Activated T-cell treated with anti-CD3 and anti-CD28 coated beads, Interleukin-2, amount 50 U/mL, for 24 hours (primary cell): ENCODE results near the gene PACSIN2.
"Not testable (repeated sequence)": the region's sequence is repeated elsewhere in the genome, so short reads cannot be mapped to it uniquely, and the experiment has no call there.

Experiments
- DNase-seq: peaks from one replicate; pipeline ENCODE4 v3.0.0-alpha.2; 2020
- H3K27ac Mint-ChIP-seq: 2 replicates; pipeline ENCODE4 v1.8.0; 2020; ENCODE audit warnings: mild to moderate bottlenecking, mixed read lengths
- H3K27me3 Mint-ChIP-seq: 2 replicates; pipeline ENCODE4 v1.8.0; 2020; ENCODE audit warnings: mixed read lengths
- H3K36me3 Mint-ChIP-seq: 2 replicates; pipeline ENCODE4 v1.8.0; 2020; ENCODE audit warnings: low read depth, mixed read lengths
- H3K4me1 Mint-ChIP-seq: 2 replicates; pipeline ENCODE4 v1.8.0; 2020; ENCODE audit warnings: low read depth, mixed read lengths
- H3K4me3 Mint-ChIP-seq: 2 replicates; pipeline ENCODE4 v1.8.0; 2020; ENCODE audit warnings: mild to moderate bottlenecking, moderate library complexity, mixed read lengths
- H3K9me3 Mint-ChIP-seq: 2 replicates; pipeline ENCODE4 v1.8.0; 2020; ENCODE audit warnings: mixed read lengths

Gene PACSIN2

GRCh38 chr22:42945027-42945426 is 69.9 kb downstream of the PACSIN2 start:
- no peaks in the 10 kb centered on the region for H3K9me3 Mint-ChIP-seq
- no peak for DNase-seq
- H3K27ac Mint-ChIP-seq: no peak overlapping the region
- no peak overlapping the region for H3K4me3 Mint-ChIP-seq
- H3K36me3 Mint-ChIP-seq: peaks cover 14% of the 10 kb centered on the region
- peaks cover 57% of the 10 kb centered on the region for H3K4me1 Mint-ChIP-seq
- no peaks in the 10 kb centered on the region for H3K27me3 Mint-ChIP-seq

- peaks cover 59% of the 10 kb centered on the region for H3K4me1 Mint-ChIP-seq
- DNase-seq: no peak
- H3K9me3 Mint-ChIP-seq: no peaks in the 10 kb centered on the region
- H3K4me3 Mint-ChIP-seq: no peak overlapping the region
- no peak overlapping the region for H3K27ac Mint-ChIP-seq
- no peaks in the 10 kb centered on the region for H3K27me3 Mint-ChIP-seq
- H3K36me3 Mint-ChIP-seq: peaks cover 14% of the 10 kb centered on the region
Measured at GRCh38 chr22:42944409-42944808, 70.5 kb downstream of the PACSIN2 start.

GRCh38 chr22:42943981-42944380 is 71.0 kb downstream of the PACSIN2 start:
- Mint-ChIP-seq H3K4me3 (no peak overlapping the region), H3K9me3 (no peaks in the 10 kb centered on the region), H3K27me3 (no peaks in the 10 kb centered on the region), H3K36me3 (peaks cover 14% of the 10 kb centered on the region), H3K4me1 (peaks cover 58% of the 10 kb centered on the region), H3K27ac (no peak overlapping the region)
- no peak for DNase-seq

GRCh38 chr22:42942351-42942750 is 72.6 kb downstream of the PACSIN2 start:
- no peak overlapping the region for H3K27ac Mint-ChIP-seq
- H3K4me3 Mint-ChIP-seq: no peak overlapping the region
- no peaks in the 10 kb centered on the region for H3K9me3 Mint-ChIP-seq
- peaks cover 14% of the 10 kb centered on the region for H3K36me3 Mint-ChIP-seq
- DNase-seq: no peak
- peaks cover 56% of the 10 kb centered on the region for H3K4me1 Mint-ChIP-seq
- no peaks in the 10 kb centered on the region for H3K27me3 Mint-ChIP-seq

- Mint-ChIP-seq H3K4me3 (no peak overlapping the region), H3K27me3 (no peaks in the 10 kb centered on the region), H3K36me3 (peaks cover 12% of the 10 kb centered on the region), H3K4me1 (peaks cover 50% of the 10 kb centered on the region), H3K9me3 (no peaks in the 10 kb centered on the region), H3K27ac (peak overlapping the region; percentile 22)
- no peak for DNase-seq
Measured at GRCh38 chr22:42939941-42940653, 74.9 kb downstream of the PACSIN2 start.

- peaks cover 54% of the 10 kb centered on the region for H3K4me1 Mint-ChIP-seq
- no peaks in the 10 kb centered on the region for H3K27me3 Mint-ChIP-seq
- H3K9me3 Mint-ChIP-seq: no peaks in the 10 kb centered on the region
- H3K36me3 Mint-ChIP-seq: peaks cover 12% of the 10 kb centered on the region
- H3K4me3 Mint-ChIP-seq: no peak overlapping the region
- no peak for DNase-seq
- no peak overlapping the region for H3K27ac Mint-ChIP-seq
Measured at GRCh38 chr22:42939451-42939881, 75.5 kb downstream of the PACSIN2 start.

- Mint-ChIP-seq H3K9me3 (no peaks in the 10 kb centered on the region), H3K27ac (no peak overlapping the region), H3K36me3 (peaks cover 12% of the 10 kb centered on the region), H3K4me1 (peaks cover 58% of the 10 kb centered on the region), H3K27me3 (no peaks in the 10 kb centered on the region), H3K4me3 (no peak overlapping the region)
- DNase-seq: no peak
Measured at GRCh38 chr22:42938976-42939375, 76.0 kb downstream of the PACSIN2 start.

GRCh38 chr22:42938449-42938848 is 76.5 kb downstream of the PACSIN2 start:
- Mint-ChIP-seq H3K9me3 (no peaks in the 10 kb centered on the region), H3K4me3 (no peak overlapping the region), H3K4me1 (peaks cover 64% of the 10 kb centered on the region), H3K27me3 (no peaks in the 10 kb centered on the region), H3K36me3 (peaks cover 11% of the 10 kb centered on the region), H3K27ac (no peak overlapping the region)
- DNase-seq: no peak

GRCh38 chr22:42937164-42937843 is 77.6 kb downstream of the PACSIN2 start:
- Mint-ChIP-seq H3K4me3 (no peak overlapping the region), H3K27ac (peak overlapping the region; percentile 35), H3K27me3 (no peaks in the 10 kb centered on the region), H3K9me3 (no peaks in the 10 kb centered on the region), H3K4me1 (peaks cover 72% of the 10 kb centered on the region), H3K36me3 (peaks cover 5% of the 10 kb centered on the region)
- peak; percentile 49 for DNase-seq

GRCh38 chr22:42936680-42937079 is 78.3 kb downstream of the PACSIN2 start:
- H3K9me3 Mint-ChIP-seq, H3K27me3 Mint-ChIP-seq, H3K4me3 Mint-ChIP-seq, DNase-seq, H3K36me3 Mint-ChIP-seq: not testable (repeated sequence)
- Mint-ChIP-seq H3K27ac (peak overlapping the region; percentile 35), H3K4me1 (peaks cover 78% of the 10 kb centered on the region)

- DNase-seq: no peak
- H3K9me3 Mint-ChIP-seq: no peaks in the 10 kb centered on the region
- H3K36me3 Mint-ChIP-seq: peaks cover 8% of the 10 kb centered on the region
- H3K4me3 Mint-ChIP-seq: no peak overlapping the region
- H3K27me3 Mint-ChIP-seq: no peaks in the 10 kb centered on the region
- H3K4me1 Mint-ChIP-seq: peaks cover 83% of the 10 kb centered on the region
- peak overlapping the region; percentile 92 for H3K27ac Mint-ChIP-seq
Measured at GRCh38 chr22:42934338-42934737, 80.6 kb downstream of the PACSIN2 start.

- H3K36me3 Mint-ChIP-seq: peaks cover 8% of the 10 kb centered on the region
- peaks cover 86% of the 10 kb centered on the region for H3K4me1 Mint-ChIP-seq
- H3K27ac Mint-ChIP-seq: peak overlapping the region; percentile 92
- peak overlapping the region; percentile 60 for H3K4me3 Mint-ChIP-seq
- H3K27me3 Mint-ChIP-seq: no peaks in the 10 kb centered on the region
- H3K9me3 Mint-ChIP-seq: no peaks in the 10 kb centered on the region
- DNase-seq: peak; percentile 47
Measured at GRCh38 chr22:42933485-42934091, 81.4 kb downstream of the PACSIN2 start.

- peak overlapping the region; percentile 60 for H3K4me3 Mint-ChIP-seq
- no peak for DNase-seq
- peaks cover 84% of the 10 kb centered on the region for H3K4me1 Mint-ChIP-seq
- H3K27ac Mint-ChIP-seq: peak overlapping the region; percentile 92
- H3K27me3 Mint-ChIP-seq: no peaks in the 10 kb centered on the region
- peaks cover 8% of the 10 kb centered on the region for H3K36me3 Mint-ChIP-seq
- no peaks in the 10 kb centered on the region for H3K9me3 Mint-ChIP-seq
Measured at GRCh38 chr22:42932857-42933484, 82.0 kb downstream of the PACSIN2 start.

GRCh38 chr22:42932197-42932519 is 82.8 kb downstream of the PACSIN2 start:
- Mint-ChIP-seq H3K36me3 (peaks cover 8% of the 10 kb centered on the region), H3K27me3 (no peaks in the 10 kb centered on the region), H3K4me3 (no peak overlapping the region), H3K9me3 (no peaks in the 10 kb centered on the region), H3K27ac (peak overlapping the region; percentile 35), H3K4me1 (peaks cover 78% of the 10 kb centered on the region)
- no peak for DNase-seq
